GM18873 (cell line): ENCODE measurements around the gene RIC3.

Source experiments
- ATAC-seq: cut with Tn5 transposase; IDR thresholded peaks from one replicate; pipeline ENCODE4 v1.9.1; 2021; ENCODE audit warnings: mild to moderate bottlenecking, moderate library complexity, moderate number of reproducible peaks; ENCODE audit not compliant: unreplicated experiment, low FRiP score

RIC3 gene

GRCh38 chr11:8092587-8093424 is 76.0 kb downstream of the RIC3 start:
- ATAC-seq = no peak

DNA sequence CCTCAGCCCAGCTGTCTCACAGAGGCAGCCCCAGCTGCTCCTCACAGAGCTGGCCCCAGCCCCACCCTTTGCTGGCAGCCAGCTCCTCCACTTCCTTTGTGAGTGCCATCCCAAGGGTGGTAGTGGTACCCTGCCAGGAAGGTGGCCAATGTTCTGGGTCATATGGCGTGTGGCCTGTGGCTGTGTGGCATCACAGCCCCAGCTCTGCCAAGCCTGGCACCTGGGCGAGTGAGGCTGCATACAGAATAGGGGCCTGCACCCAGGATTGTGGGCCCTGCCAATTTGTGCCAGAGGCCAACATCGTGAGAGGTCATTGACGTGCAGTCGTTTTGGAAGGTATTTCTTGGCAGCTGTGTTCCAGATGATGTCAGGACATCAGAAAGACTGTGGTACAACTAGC is 77.1 kb downstream of the RIC3 start:
- ATAC-seq = no peak

- ATAC-seq = no peak
Measured at GRCh38 chr11:8090756-8091155, 78.1 kb downstream of the RIC3 start.

DNA sequence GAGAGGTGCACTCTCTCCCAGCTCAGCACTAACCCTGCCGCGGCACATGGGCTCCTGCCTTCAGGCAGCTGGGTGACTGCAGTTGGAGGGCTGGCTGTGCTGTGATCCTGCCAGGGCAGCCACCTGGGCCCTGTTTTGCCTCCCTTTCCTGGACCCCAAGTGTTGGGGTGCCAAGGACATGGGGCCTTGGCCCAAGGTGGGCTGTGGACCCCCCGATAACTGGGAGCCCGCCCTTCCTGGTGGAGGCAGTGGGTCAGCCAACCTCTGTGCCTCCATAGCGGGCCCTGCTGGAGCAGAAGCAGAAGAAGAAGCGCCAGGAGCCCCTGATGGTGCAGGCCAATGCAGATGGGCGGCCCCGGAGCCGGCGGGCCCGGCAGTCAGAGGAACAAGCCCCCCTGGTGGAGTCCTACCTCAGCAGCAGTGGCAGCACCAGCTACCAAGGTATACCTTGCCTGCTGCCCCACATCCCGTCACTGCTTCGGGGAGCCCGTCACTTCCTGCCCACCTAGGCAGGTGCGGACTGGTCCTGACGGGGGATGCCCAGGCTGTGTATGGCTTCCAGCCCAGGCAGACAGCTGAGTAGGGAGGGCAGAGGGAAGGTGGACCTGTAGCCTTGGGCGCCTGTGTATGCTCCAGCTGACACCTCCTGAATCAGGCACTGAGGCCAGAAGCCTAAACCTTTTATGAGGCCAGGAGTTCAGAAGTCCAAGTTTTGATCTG is 78.9 kb downstream of the RIC3 start:
- ATAC-seq = no peak

DNA sequence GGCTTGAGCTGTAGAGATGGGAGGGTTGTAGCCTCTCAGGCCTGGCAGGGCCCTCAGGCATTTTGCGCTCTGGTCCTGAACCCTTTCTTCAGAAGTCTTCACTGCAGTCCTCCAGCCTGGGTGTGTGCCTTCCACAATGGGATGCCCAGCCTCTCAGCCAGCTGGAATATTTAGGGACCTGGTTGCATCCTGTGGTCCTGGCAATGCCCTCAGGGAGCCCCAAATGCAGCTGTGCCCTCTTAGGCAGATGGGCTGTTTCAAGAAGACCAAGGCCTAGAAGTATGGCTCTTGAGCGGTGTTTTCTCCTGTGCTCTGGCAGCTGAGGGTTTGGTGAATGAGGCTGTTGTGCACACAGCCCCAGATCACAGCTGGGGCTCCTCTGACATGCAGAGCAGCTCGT is 81.1 kb downstream of the RIC3 start:
- no peak for ATAC-seq

GRCh38 chr11:8087185-8087584 is 81.6 kb downstream of the RIC3 start:
- peak; percentile 40 for ATAC-seq

DNA sequence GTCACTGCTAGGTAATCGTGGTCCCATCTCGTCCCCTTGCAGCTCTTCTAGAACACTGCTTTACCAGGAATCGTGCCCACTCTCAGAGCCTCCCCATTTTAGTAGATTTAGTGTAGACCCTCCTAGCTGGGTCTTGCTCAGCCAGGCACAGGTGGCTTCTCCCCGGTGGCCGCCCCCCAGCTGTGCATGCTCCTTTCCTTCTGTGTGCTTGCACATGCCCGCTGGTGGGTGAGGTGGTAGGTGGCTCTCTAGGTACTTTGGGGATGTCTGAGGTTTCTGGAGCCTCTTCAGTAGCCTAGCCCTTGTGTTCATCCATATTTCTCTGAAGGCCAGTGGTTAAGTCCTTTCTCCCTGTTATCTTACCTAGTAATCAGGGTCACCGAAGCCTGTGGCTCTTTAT is 82.3 kb downstream of the RIC3 start:
- no peak for ATAC-seq

GRCh38 chr11:8086001-8086479 is 82.8 kb downstream of the RIC3 start:
- no peak for ATAC-seq

- ATAC-seq = no peak
Measured at GRCh38 chr11:8085011-8085645, 83.7 kb downstream of the RIC3 start.

GRCh38 chr11:8084352-8084751 is 84.5 kb downstream of the RIC3 start:
- ATAC-seq = no peak

DNA sequence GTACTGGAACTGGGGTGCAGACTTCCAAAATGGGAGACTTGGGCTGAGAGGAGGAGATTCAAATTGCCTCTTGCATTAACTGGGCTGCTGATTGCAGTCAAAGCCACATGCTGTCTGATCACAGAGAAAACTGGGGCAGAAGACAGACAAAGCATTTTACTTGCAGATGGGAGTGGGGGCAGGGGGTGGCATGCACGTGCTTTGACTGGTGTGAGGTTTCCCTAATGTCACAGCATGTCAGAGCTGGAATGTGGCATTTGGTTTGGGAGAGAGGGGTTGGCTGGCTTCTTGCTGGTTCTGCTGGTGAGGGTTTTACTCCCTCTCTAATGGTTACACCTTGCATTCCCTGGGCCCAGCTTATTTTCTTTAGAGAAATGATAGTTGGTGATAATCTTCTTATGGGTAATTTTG is 84.9 kb downstream of the RIC3 start:
- no peak for ATAC-seq

DNA sequence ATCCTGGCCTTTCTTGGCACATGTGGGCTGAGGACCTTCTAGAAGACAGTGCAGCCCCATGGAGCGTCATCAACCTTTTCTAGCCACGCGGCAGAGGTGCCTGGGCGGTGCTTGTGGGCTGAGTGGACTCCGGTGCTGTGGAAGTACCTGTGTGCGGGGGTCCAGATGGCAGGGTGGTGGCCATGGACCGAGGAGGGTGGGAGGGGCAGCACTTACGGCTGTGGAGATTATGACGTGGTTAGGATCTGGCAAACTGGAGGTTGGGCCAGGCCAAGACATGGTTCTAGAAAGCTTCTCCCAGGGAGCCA is 85.8 kb downstream of the RIC3 start:
- no peak for ATAC-seq

DNA sequence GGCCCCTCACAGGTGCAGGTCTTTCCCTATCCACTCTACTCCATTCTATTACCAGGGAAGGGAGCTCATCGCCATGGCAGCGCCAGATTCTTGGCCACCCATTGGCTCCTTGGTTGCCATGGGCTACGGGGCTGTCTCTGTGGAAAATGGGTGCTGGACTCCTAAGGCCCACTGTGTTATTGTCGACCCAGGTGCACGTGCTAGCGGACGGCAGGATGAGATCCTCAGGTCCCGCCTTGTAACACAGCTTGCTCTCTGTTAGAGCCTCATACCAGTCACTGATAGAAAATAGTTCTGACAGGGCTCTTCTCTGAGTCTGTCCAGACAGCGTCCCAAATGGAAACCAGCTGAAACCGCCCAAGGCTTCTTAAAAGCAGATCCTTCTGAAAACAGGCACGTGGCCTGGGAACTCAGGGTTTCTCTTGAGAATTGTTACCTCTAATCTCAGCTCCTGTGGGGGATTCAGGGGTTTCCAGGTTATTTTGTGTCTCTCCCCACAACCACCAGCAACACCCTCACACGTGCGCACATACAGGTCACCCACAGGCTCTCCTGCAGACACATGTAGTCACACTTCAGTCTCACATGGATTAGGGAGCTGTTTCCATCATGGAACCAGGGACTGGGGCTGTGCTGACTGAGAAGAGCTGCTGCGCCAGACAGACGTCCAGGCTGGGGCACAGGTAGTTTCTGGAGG is 86.3 kb downstream of the RIC3 start:
- no peak for ATAC-seq

GRCh38 chr11:8081591-8082250 is 87.1 kb downstream of the RIC3 start:
- no peak for ATAC-seq

DNA sequence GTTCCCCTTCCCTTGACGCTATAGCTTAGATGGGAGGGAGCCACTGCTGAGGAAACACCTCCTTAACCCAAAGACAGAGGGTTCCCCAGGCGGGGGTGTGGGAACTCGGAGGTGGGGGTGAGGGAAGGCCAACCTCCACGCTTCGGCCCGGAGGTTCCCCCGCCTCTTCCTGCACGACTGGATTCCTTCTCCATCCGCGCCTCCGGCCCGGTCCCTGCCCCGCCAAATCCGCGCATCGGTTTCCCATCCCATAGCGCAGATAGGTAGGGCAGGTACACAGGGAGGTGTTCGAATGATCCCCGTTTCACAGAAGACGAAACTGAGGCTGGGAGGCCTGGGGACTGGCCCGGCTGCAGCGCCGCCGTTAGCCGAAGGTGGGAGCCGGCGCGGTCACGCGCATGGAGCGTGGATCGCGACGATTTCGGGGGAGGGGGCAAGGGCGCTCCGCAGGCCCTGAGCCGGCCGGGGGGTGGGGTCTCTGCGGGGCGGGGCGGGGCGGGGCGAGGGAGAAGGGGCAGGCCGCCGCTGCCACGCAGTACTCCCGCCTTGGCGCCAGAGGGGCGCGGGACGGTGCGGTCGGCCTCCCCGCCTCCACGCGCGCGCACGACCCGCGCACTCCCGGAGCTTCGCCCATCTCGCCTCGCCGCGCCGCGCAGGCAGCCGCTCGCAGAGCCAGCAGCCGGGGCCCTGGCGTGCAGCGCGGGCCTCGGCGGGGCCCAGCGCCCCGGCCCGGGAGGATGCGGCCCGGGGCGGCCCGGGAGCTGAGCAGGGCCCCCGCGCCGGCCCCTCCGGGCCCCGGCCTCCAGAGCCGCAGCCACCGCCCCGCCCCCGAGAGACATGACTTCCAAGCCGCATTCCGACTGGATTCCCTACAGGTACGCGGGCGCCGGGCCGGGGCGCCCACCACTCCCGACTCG is 87.9 kb downstream of the RIC3 start, which contains the start of gene TUB:
TUB (plus strand) TSS at position 538 of the 917 bp plus-strand sequence; CDS start at position 838, 300 bp downstream.
- no peak for ATAC-seq

- no peak for ATAC-seq
Measured at GRCh38 chr11:8080069-8080670, 88.7 kb downstream of the RIC3 start.

DNA sequence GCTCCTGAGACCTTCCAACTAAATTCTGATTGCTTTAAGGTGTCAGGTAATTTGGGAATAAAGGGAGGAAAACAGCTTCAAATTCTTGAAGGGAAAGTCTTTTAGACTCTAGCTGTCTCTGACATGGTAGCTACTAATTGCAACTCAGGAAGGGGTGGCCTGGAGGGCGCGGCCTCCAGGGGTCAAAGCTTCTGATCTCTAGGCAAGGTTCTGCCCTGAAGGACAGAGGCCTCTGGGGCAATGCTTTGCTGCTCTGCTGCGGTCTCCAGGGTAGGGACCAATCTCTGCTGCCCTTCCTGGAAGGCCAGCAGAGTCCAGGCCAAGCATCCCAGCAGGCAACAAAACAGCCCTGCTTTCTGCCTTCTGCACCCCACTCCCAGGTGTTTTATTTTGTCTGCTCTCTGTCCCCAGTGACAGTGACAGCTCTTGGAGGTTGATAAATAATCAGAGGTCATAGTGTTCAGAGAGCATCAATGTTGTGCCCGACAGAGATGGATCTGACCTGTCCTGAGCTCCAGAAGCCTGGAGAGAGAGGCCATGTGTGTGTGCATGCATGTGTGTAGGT is 89.6 kb downstream of the RIC3 start:
- ATAC-seq = no peak

DNA sequence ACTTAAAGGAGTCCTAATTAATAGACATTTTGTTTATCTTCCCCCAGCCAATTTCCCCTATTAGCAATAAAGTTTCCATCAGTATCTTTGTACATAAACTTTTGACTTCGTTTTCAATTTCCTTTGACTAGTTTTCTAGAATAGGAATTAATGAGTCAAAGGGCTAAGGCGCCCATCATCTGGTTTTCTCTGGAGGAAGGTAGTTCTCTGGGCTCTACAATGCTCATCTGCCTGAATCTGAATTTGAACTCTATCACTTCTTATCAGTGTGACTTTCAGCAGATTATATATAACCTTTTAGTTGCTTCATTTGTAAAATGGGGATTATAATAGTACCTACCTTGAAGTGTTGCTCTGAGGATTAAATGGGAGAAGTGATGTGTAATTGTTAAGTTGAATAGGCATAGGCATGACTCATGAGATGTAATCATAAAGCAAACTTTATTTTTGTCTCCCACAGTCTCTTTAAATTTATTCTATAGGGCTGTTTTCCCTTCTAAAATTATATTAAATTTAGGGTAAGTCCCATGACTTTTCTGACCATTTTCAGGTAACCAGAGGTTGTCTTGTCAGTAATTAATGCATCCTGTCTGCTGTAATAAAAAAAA is 93.6 kb downstream of the RIC3 start:
- no peak for ATAC-seq
